ENCODE data around the gene HTRA1. TPM values are rescaled to one million over a fixed set of nuclear protein-coding genes. Genes with fewer than 3 reads are reported as not detected.

HTRA1 gene
- total and polyA plus RNA-seq, 9 of the 15 experiments (the other 6 are each of a cell fraction or from before 2014, with no cell fraction given): 0.06 to 0.16 (median 0.13) TPM; not detected in 5

GRCh38 chr10:122419016-122419415 is 42.3 kb upstream of the HTRA1 start:
- Histone ChIP-seq H3K4me2 (ENCODE audit: insufficient read depth, low read length) (no peak overlapping the region), H3K4me3 (no peak overlapping the region), H3K9me1 (ENCODE audit: control insufficient read depth, insufficient read depth, low read length) (no peaks in the 10 kb centered on the region), H3K27me3 (ENCODE audit: control insufficient read depth in 2 of 2, insufficient read depth in 2 of 2, low read length in 2 of 2) (no peaks in the 10 kb centered on the region), H3K36me3 (ENCODE audit: control insufficient read depth, insufficient read depth, low read length) (no peaks in the 10 kb centered on the region), H3K9me3 (replicated peaks; ENCODE audit: control insufficient read depth, insufficient read depth, low read depth, low read length) (no peaks in the 10 kb centered on the region), H3K9ac (ENCODE audit: insufficient read depth in 1 of 2, low read depth in 2 of 2, low read length in 2 of 2) (no peak overlapping the region), H2AFZ (ENCODE audit: low read depth, low read length) (no peak overlapping the region), H3K79me2 (ENCODE audit: control insufficient read depth, insufficient read depth, low read length) (no peaks in the 10 kb centered on the region), H4K20me1 (replicated peaks; ENCODE audit: control insufficient read depth, insufficient read depth, low read length) (no peaks in the 10 kb centered on the region), H3K4me1 (replicated peaks in 1 of 2; ENCODE audit: control insufficient read depth in 2 of 2, insufficient read depth in 2 of 2, low read length in 2 of 2) (no peaks in the 10 kb centered on the region), H3K27ac (ENCODE audit: extremely low read depth, low read depth, low read length) (no peak overlapping the region)
- no peak for DNase-seq (ENCODE audit: extremely low read depth in 1 of 4, low spot score in 3 of 4)
- BruUV-seq (replicated peaks): no TSS peak
- ChIA-PET POLR2A (no interaction called here), CTCF (ENCODE audit: low intra/inter-chr PET ratio) (no interaction called here)
- in situ Hi-C loops (cut with MboI) (no loop called here), intact Hi-C loops (cut with micrococcal nuclease) (no loop called here)
- no peak for FAIRE-seq
- ATAC-seq: no peak
- WGBS (ENCODE audit: insufficient coverage, low coverage, missing lambda C conversion rate): 0% methylated on average over 1 of the region's 1 CpG
- no peak for TF ChIP-seq PHB (CRISPR knock-in tag; IDR thresholded peaks at IDR 0.05)
- TF ChIP-seq BRCA1 (IDR thresholded peaks at IDR 0.05): no peak
- TF ChIP-seq BRCA1 (CRISPR knock-in tag; IDR thresholded peaks at IDR 0.05): no peak
- TF ChIP-seq TCF7 (IDR thresholded peaks at IDR 0.05; ENCODE audit: borderline replicate concordance): no peak
- no peak for TF ChIP-seq TEAD1 (CRISPR knock-in tag; IDR thresholded peaks at IDR 0.05)
- TF ChIP-seq BHLHE40 (IDR thresholded peaks at IDR 0.05; ENCODE audit: low read length): no peak
- TF ChIP-seq ELK1 (CRISPR knock-in tag; IDR thresholded peaks at IDR 0.05): no peak
- TF ChIP-seq, protein P1, sequence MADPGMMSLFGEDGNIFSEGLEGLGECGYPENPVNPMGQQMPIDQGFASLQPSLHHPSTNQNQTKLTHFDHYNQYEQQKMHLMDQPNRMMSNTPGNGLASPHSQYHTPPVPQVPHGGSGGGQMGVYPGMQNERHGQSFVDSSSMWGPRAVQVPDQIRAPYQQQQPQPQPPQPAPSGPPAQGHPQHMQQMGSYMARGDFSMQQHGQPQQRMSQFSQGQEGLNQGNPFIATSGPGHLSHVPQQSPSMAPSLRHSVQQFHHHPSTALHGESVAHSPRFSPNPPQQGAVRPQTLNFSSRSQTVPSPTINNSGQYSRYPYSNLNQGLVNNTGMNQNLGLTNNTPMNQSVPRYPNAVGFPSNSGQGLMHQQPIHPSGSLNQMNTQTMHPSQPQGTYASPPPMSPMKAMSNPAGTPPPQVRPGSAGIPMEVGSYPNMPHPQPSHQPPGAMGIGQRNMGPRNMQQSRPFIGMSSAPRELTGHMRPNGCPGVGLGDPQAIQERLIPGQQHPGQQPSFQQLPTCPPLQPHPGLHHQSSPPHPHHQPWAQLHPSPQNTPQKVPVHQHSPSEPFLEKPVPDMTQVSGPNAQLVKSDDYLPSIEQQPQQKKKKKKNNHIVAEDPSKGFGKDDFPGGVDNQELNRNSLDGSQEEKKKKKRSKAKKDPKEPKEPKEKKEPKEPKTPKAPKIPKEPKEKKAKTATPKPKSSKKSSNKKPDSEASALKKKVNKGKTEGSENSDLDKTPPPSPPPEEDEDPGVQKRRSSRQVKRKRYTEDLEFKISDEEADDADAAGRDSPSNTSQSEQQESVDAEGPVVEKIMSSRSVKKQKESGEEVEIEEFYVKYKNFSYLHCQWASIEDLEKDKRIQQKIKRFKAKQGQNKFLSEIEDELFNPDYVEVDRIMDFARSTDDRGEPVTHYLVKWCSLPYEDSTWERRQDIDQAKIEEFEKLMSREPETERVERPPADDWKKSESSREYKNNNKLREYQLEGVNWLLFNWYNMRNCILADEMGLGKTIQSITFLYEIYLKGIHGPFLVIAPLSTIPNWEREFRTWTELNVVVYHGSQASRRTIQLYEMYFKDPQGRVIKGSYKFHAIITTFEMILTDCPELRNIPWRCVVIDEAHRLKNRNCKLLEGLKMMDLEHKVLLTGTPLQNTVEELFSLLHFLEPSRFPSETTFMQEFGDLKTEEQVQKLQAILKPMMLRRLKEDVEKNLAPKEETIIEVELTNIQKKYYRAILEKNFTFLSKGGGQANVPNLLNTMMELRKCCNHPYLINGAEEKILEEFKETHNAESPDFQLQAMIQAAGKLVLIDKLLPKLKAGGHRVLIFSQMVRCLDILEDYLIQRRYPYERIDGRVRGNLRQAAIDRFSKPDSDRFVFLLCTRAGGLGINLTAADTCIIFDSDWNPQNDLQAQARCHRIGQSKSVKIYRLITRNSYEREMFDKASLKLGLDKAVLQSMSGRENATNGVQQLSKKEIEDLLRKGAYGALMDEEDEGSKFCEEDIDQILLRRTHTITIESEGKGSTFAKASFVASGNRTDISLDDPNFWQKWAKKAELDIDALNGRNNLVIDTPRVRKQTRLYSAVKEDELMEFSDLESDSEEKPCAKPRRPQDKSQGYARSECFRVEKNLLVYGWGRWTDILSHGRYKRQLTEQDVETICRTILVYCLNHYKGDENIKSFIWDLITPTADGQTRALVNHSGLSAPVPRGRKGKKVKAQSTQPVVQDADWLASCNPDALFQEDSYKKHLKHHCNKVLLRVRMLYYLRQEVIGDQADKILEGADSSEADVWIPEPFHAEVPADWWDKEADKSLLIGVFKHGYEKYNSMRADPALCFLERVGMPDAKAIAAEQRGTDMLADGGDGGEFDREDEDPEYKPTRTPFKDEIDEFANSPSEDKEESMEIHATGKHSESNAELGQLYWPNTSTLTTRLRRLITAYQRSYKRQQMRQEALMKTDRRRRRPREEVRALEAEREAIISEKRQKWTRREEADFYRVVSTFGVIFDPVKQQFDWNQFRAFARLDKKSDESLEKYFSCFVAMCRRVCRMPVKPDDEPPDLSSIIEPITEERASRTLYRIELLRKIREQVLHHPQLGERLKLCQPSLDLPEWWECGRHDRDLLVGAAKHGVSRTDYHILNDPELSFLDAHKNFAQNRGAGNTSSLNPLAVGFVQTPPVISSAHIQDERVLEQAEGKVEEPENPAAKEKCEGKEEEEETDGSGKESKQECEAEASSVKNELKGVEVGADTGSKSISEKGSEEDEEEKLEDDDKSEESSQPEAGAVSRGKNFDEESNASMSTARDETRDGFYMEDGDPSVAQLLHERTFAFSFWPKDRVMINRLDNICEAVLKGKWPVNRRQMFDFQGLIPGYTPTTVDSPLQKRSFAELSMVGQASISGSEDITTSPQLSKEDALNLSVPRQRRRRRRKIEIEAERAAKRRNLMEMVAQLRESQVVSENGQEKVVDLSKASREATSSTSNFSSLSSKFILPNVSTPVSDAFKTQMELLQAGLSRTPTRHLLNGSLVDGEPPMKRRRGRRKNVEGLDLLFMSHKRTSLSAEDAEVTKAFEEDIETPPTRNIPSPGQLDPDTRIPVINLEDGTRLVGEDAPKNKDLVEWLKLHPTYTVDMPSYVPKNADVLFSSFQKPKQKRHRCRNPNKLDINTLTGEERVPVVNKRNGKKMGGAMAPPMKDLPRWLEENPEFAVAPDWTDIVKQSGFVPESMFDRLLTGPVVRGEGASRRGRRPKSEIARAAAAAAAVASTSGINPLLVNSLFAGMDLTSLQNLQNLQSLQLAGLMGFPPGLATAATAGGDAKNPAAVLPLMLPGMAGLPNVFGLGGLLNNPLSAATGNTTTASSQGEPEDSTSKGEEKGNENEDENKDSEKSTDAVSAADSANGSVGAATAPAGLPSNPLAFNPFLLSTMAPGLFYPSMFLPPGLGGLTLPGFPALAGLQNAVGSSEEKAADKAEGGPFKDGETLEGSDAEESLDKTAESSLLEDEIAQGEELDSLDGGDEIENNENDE (IDR thresholded peaks at IDR 0.05; ENCODE audit: low read depth, low read length): no peak
- TF ChIP-seq SMAD2 (IDR thresholded peaks at IDR 0.05; ENCODE audit: low read depth, low read length): no peak
- no peak for TF ChIP-seq ZNF583 (CRISPR knock-in tag; IDR thresholded peaks at IDR 0.05)
- TF ChIP-seq SMC3 (conservative IDR thresholded peaks at IDR 0.05; ENCODE audit: insufficient read depth, low read depth, low read length): no peak
- no peak for TF ChIP-seq NELFE (IDR thresholded peaks at IDR 0.05; ENCODE audit: insufficient read depth, insufficient read length)
- TF ChIP-seq ZNF717 (CRISPR knock-in tag; IDR thresholded peaks at IDR 0.05): no peak
- no peak for TF ChIP-seq C11orf30 (IDR thresholded peaks at IDR 0.05; ENCODE audit: low read depth)

Data from K562 (cell line).